Osteocyte (in vitro differentiated cells): ENCODE data around the gene IL17RA. TPM values are rescaled to one million over a fixed set of nuclear protein-coding genes. Genes with fewer than 3 reads are reported as not detected.

Source experiments
- DNase-seq: peaks from one replicate; pipeline ENCODE4 v3.0.0; 2021; ENCODE audit warnings: mixed read lengths; ENCODE audit not compliant: unreplicated experiment; ENCODE audit errors: extremely low spot score
- H3K27ac Mint-ChIP-seq: one replicate; pipeline ENCODE4 v1.8.0; 2021; ENCODE audit warnings: mild to moderate bottlenecking, mixed read lengths; ENCODE audit not compliant: unreplicated experiment
- H3K27me3 Mint-ChIP-seq: one replicate; pipeline ENCODE4 v1.8.0; 2021; ENCODE audit warnings: mixed read lengths; ENCODE audit not compliant: unreplicated experiment
- H3K36me3 Mint-ChIP-seq: one replicate; pipeline ENCODE4 v1.8.0; 2021; ENCODE audit warnings: mixed read lengths; ENCODE audit not compliant: unreplicated experiment
- H3K4me1 Mint-ChIP-seq: one replicate; pipeline ENCODE4 v1.8.0; 2021; ENCODE audit warnings: mixed read lengths; ENCODE audit not compliant: unreplicated experiment
- H3K4me3 Mint-ChIP-seq: one replicate; pipeline ENCODE4 v1.8.0; 2021; ENCODE audit warnings: mild to moderate bottlenecking, moderate library complexity, mixed read lengths; ENCODE audit not compliant: unreplicated experiment
- H3K9me3 Mint-ChIP-seq: one replicate; pipeline ENCODE4 v1.8.0; 2021; ENCODE audit warnings: mixed read lengths; ENCODE audit not compliant: unreplicated experiment
- total RNA-seq: library from RNA; stranded (reverse); gene quantifications from 2 replicates; pipeline ENCODE4 v1.2.1, GENCODE V29; 2021
- TF ChIP-seq, protein P1 (sequence below): fragments of 200-600 bp; sonication (generic); IDR thresholded peaks from 2 replicates; pipeline ENCODE4 v1.5.0; 2021; ENCODE audit warnings: antibody characterized with exemption, mild to moderate bottlenecking, moderate library complexity

Gene IL17RA
- total RNA-seq, 1 donor from 2014 or later = 12.1 TPM

GRCh38 chr22:17102297-17102667 lies 17.5 kb downstream of the IL17RA start:
- TF ChIP-seq, protein P1, sequence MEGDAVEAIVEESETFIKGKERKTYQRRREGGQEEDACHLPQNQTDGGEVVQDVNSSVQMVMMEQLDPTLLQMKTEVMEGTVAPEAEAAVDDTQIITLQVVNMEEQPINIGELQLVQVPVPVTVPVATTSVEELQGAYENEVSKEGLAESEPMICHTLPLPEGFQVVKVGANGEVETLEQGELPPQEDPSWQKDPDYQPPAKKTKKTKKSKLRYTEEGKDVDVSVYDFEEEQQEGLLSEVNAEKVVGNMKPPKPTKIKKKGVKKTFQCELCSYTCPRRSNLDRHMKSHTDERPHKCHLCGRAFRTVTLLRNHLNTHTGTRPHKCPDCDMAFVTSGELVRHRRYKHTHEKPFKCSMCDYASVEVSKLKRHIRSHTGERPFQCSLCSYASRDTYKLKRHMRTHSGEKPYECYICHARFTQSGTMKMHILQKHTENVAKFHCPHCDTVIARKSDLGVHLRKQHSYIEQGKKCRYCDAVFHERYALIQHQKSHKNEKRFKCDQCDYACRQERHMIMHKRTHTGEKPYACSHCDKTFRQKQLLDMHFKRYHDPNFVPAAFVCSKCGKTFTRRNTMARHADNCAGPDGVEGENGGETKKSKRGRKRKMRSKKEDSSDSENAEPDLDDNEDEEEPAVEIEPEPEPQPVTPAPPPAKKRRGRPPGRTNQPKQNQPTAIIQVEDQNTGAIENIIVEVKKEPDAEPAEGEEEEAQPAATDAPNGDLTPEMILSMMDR = no peak
- Mint-ChIP-seq H3K4me1 (no peaks in the 10 kb centered on the region), H3K4me3 (no peak overlapping the region), H3K36me3 (peaks cover 27% of the 10 kb centered on the region), H3K27ac (no peak overlapping the region), H3K27me3 (no peaks in the 10 kb centered on the region), H3K9me3 (no peaks in the 10 kb centered on the region)
- DNase-seq = no peak

- Mint-ChIP-seq H3K36me3 (peaks cover 29% of the 10 kb centered on the region), H3K27ac (no peak overlapping the region), H3K9me3 (no peaks in the 10 kb centered on the region), H3K4me3 (no peak overlapping the region), H3K4me1 (no peaks in the 10 kb centered on the region), H3K27me3 (no peaks in the 10 kb centered on the region)
- TF ChIP-seq, protein P1 = no peak
- DNase-seq = no peak
Measured at GRCh38 chr22:17103351-17103750, 18.6 kb downstream of the IL17RA start.

- Mint-ChIP-seq H3K27ac (no peak overlapping the region), H3K4me1 (no peaks in the 10 kb centered on the region), H3K4me3 (no peak overlapping the region), H3K9me3 (no peaks in the 10 kb centered on the region), H3K27me3 (no peaks in the 10 kb centered on the region), H3K36me3 (peaks cover 26% of the 10 kb centered on the region)
- TF ChIP-seq, protein P1 = no peak
- DNase-seq = no peak
Measured at GRCh38 chr22:17104336-17104935, 19.6 kb downstream of the IL17RA start.

- no peak for DNase-seq
- H3K4me1 Mint-ChIP-seq = no peaks in the 10 kb centered on the region
- H3K27me3 Mint-ChIP-seq = no peaks in the 10 kb centered on the region
- peaks cover 22% of the 10 kb centered on the region for H3K36me3 Mint-ChIP-seq
- TF ChIP-seq, protein P1 = no peak
- no peaks in the 10 kb centered on the region for H3K9me3 Mint-ChIP-seq
- no peak overlapping the region for H3K4me3 Mint-ChIP-seq
- no peak overlapping the region for H3K27ac Mint-ChIP-seq
Measured at GRCh38 chr22:17105143-17106129, 20.6 kb downstream of the IL17RA start.

GRCh38 chr22:17106161-17106784 lies 21.5 kb downstream of the IL17RA start:
- Mint-ChIP-seq H3K36me3 (peaks cover 18% of the 10 kb centered on the region), H3K4me1 (no peaks in the 10 kb centered on the region), H3K27me3 (no peaks in the 10 kb centered on the region), H3K27ac (no peak overlapping the region), H3K9me3 (no peaks in the 10 kb centered on the region), H3K4me3 (no peak overlapping the region)
- no peak for DNase-seq
- TF ChIP-seq, protein P1 = no peak
